GM12878 (cell line): ENCODE data around the gene ARVCF. TPM values are rescaled to one million over a fixed set of nuclear protein-coding genes. Genes with fewer than 3 reads are reported as not detected.
A peak's percentile ranks its signal among the peaks of the same experiment; 100 is the strongest.

ENCODE experiments used
- ATAC-seq: fragments of 200-7000 bp; cut with Tn5 transposase; 3 replicates; pipeline ENCODE4 v1.9.1; 2020; ENCODE audit warnings: mild to moderate bottlenecking, moderate library complexity
- Bru-seq: library from RNA; stranded (reverse); fragments of 400-500 nt; gene quantifications from one replicate; lab custom pipeline; 2021; lab: Mats Ljungman, UMichigan
- BruChase-seq, 2 experiments: library from RNA; stranded (reverse); fragments of 400-500 nt; gene quantifications; one replicate each; lab custom pipeline; 2021; lab: Mats Ljungman, UMichigan
- BruUV-seq: library from RNA; stranded (reverse); fragments of 400-500 nt; replicated peaks from 2 replicates; lab custom pipeline; 2021; lab: Mats Ljungman, UMichigan
- CTCF ChIA-PET: fragments of 300-600 bp; sonication (Branson Sonifier 250); formaldehyde crosslinking; extraction: SDS; loops from one replicate; lab custom pipeline; 2021; ENCODE audit warnings: inconsistent platforms; lab: Yijun Ruan, JAX
- POLR2A ChIA-PET: fragments of 350-600 bp; formaldehyde crosslinking; extraction: SDS; loops from one replicate; lab custom pipeline; 2021; ENCODE audit warnings: inconsistent platforms; lab: Charles Lee
- RAD21 ChIA-PET: fragments of 300-600 bp; sonication (Branson Sonifier 250); formaldehyde crosslinking; loops from one replicate; lab custom pipeline; 2023; ENCODE audit warnings: antibody characterized with exemption; ENCODE audit not compliant: unreplicated experiment; lab: Charles Lee
- SMC1A ChIA-PET: fragments of 300-600 bp; sonication (Branson Sonifier 250); formaldehyde crosslinking; loops from one replicate; lab custom pipeline; 2023; ENCODE audit not compliant: unreplicated experiment, uncharacterized antibody; lab: Charles Lee
- DNase-seq: peaks from one replicate; pipeline ENCODE4 v3.0.0-alpha.2; 2011; ENCODE audit warnings: low read depth, low spot score
- FAIRE-seq: peaks from 3 replicates; lab custom pipeline; 2011; peaks lifted over from hg19 to GRCh38; lab: Jason Lieb, UNC
- H2AFZ ChIP-seq: 2 replicates; pipeline ENCODE4 v1.6.0; 2011; ENCODE audit warnings: low read depth, low read length, control low read depth; ENCODE audit not compliant: control insufficient read depth
- H3K27ac ChIP-seq: 2 replicates; pipeline ENCODE4 v1.5.1; 2011; ENCODE audit warnings: control low read depth; ENCODE audit not compliant: control insufficient read depth, insufficient read depth
- H3K27me3 ChIP-seq, 2 experiments: replicated peaks in 1 of 2; 2 replicates each; pipeline versions ENCODE4 v1.6.0 to v1.6.1; 2011; ENCODE audit warnings: low read length in 1 of 2; ENCODE audit not compliant: control insufficient read depth in 2 of 2, insufficient read depth in 2 of 2
- H3K36me3 ChIP-seq, 2 experiments: 2 replicates each; pipeline ENCODE4 v1.5.1; 2011; ENCODE audit warnings: low read length in 1 of 2; ENCODE audit not compliant: control insufficient read depth in 2 of 2, insufficient read depth in 2 of 2
- H3K4me1 ChIP-seq: 2 replicates; pipeline ENCODE4 v1.6.1; 2011; ENCODE audit warnings: mild to moderate bottlenecking, low read length, moderate library complexity, mixed read lengths; ENCODE audit not compliant: control insufficient read depth, insufficient read depth
- H3K4me2 ChIP-seq: 2 replicates; pipeline ENCODE4 v1.6.0; 2011; ENCODE audit warnings: control low read depth; ENCODE audit not compliant: control insufficient read depth, insufficient read depth
- H3K4me3 ChIP-seq: fragments of 200-600 bp; sonication (generic); 2 replicates; pipeline ENCODE4 v1.5.1; 2016
- H3K79me2 ChIP-seq: 2 replicates; pipeline ENCODE4 v1.6.0; 2011; ENCODE audit warnings: low read length; ENCODE audit not compliant: control insufficient read depth, insufficient read depth
- H3K9ac ChIP-seq: 2 replicates; pipeline ENCODE4 v1.8.0; 2011; ENCODE audit warnings: low read length, control low read depth, mixed read lengths; ENCODE audit not compliant: control insufficient read depth, insufficient read depth
- H3K9me3 ChIP-seq: replicated peaks from 3 replicates; pipeline ENCODE4 v1.5.1; 2011; ENCODE audit warnings: mild to moderate bottlenecking, low read length; ENCODE audit not compliant: control insufficient read depth, insufficient read depth
- H4K20me1 ChIP-seq: 2 replicates; pipeline ENCODE4 v1.6.0; 2011; ENCODE audit not compliant: control insufficient read depth, insufficient read depth
- CHD1 ChIP-seq: IDR thresholded peaks from 2 replicates; pipeline ENCODE4 v1.6.1; 2012; ENCODE audit warnings: low read depth, low read length, improper control_type of control experiment
- CHD2 ChIP-seq: IDR thresholded peaks from 2 replicates; pipeline ENCODE4 v1.6.1; 2011; ENCODE audit warnings: low read depth, low read length, improper control_type of control experiment, borderline replicate concordance
- CREM ChIP-seq: IDR thresholded peaks from 2 replicates; pipeline ENCODE4 v1.6.1; 2014; ENCODE audit warnings: antibody characterized with exemption, low read depth
- DPF2 ChIP-seq: fragments of 450-650 bp; IDR thresholded peaks from 2 replicates; pipeline ENCODE4 v1.6.1; 2017; ENCODE audit warnings: mild to moderate bottlenecking
- EGR1 ChIP-seq, 2 experiments: IDR thresholded peaks; 1 replicate in 1 of 2; 2 replicates in 1 of 2; pipeline ENCODE4 v1.6.1; 2011 to 2012; ENCODE audit warnings: low read depth in 2 of 2, low read length in 2 of 2, borderline replicate concordance in 1 of 2, mild to moderate bottlenecking in 1 of 2, moderate library complexity in 1 of 2
- EZH2 ChIP-seq: IDR thresholded peaks from 2 replicates; pipeline ENCODE4 v1.6.1; 2012; ENCODE audit warnings: low read depth, mild to moderate bottlenecking, control low read depth, inconsistent platforms, low read length, borderline replicate concordance; ENCODE audit not compliant: control insufficient read depth
- NRF1 ChIP-seq: conservative IDR thresholded peaks from 2 replicates; pipeline ENCODE4 v1.6.1; 2011; ENCODE audit warnings: mild to moderate bottlenecking, low read depth, low read length, improper control_type of control experiment
- PKNOX1 ChIP-seq: fragments of 450-650 bp; IDR thresholded peaks from 2 replicates; pipeline ENCODE4 v1.6.1; 2016; ENCODE audit warnings: mild to moderate bottlenecking
- RUNX3 ChIP-seq: IDR thresholded peaks from 2 replicates; pipeline ENCODE4 v1.6.1; 2012; ENCODE audit warnings: low read length, inconsistent platforms
- SMARCA5 ChIP-seq: fragments of 450-650 bp; IDR thresholded peaks from 2 replicates; pipeline ENCODE4 v1.6.1; 2017; ENCODE audit warnings: mild to moderate bottlenecking
- SPI1 ChIP-seq: IDR thresholded peaks from 2 replicates; pipeline ENCODE4 v1.6.1; 2011; ENCODE audit warnings: low read depth, mild to moderate bottlenecking, low read length, moderate library complexity, borderline replicate concordance; ENCODE audit not compliant: insufficient read depth
- TCF12 ChIP-seq: IDR thresholded peaks from 2 replicates; pipeline ENCODE4 v1.6.1; 2011; ENCODE audit warnings: low read depth, mild to moderate bottlenecking, low read length
- ZNF207 ChIP-seq: fragments of 450-650 bp; IDR thresholded peaks from 2 replicates; pipeline ENCODE4 v1.6.1; 2014; ENCODE audit warnings: antibody characterized with exemption, mild to moderate bottlenecking, borderline replicate concordance
- WGBS: methylation state at CpG from one replicate; pipeline ENCODE4 v1.1.6; 2016; ENCODE audit warnings: low lambda C conversion rate; ENCODE audit not compliant: insufficient replicate concordance, insufficient coverage; ENCODE audit errors: missing lambda C conversion rate; 5-methylcytosine and 5-hydroxymethylcytosine counted together
- in situ Hi-C: fragments of 300-500 bp; cut with MboI; formaldehyde crosslinking; loops from 9 replicates; pipeline ENCODE4 v1.14.3; 2018; ENCODE audit warnings: mixed read lengths
- intact Hi-C: fragments of 100-400 bp; cut with micrococcal nuclease; formaldehyde crosslinking; loops from one replicate; pipeline ENCODE4 v1.14.2; 2022; ENCODE audit not compliant: unreplicated experiment
- long read RNA-seq, 2 experiments: library from polyadenylated mRNA; unstranded; transcript quantifications; one replicate each; pipeline ENCODE4 v2.0.0, GENCODE V29; 2019 to 2020
- polyA minus RNA-seq, 3 experiments: library from RNA; depleted of rRNA, polyadenylated mRNA; stranded (reverse); fragments of >200 nt; gene quantifications; 2 replicates each; pipeline ENCODE4 v1.2.3, GENCODE V29; 2011
- polyA plus RNA-seq, 11 experiments: library from polyadenylated mRNA; depleted of rRNA in 4 of 11; unstranded in 6 of 11; stranded (reverse) in 5 of 11; fragments of >200 nt; fragmentation: Nextera tagmentation in 4 of 11; fragmentation: Illumina TruSeq in 1 of 11; extraction: Ambion mirVana in 4 of 11; extraction: Trizol in 1 of 11; gene quantifications; 1 replicate in 1 of 11; 2 replicates in 10 of 11; pipeline versions ENCODE4 v1.2.1 to v1.2.3, GENCODE V29; 2011 to 2016; ENCODE audit warnings: inconsistent platforms in 2 of 11, missing spikeins in 2 of 11, low read depth in 1 of 11
- total RNA-seq, 4 experiments: library from RNA; depleted of rRNA in 3 of 4; stranded (reverse); fragments of >200 nt in 3 of 4; fragmentation: Illumina TruSeq in 1 of 4; extraction: Trizol in 1 of 4; gene quantifications; 2 replicates each; pipeline versions ENCODE4 v1.2.1 to v1.2.3, GENCODE V29; 2013 to 2021
- TF ChIP-seq, protein P1 (sequence below): fragments of 450-650 bp; IDR thresholded peaks from 2 replicates; pipeline ENCODE4 v1.6.1; 2016; ENCODE audit warnings: mild to moderate bottlenecking

The ARVCF gene, protein sequence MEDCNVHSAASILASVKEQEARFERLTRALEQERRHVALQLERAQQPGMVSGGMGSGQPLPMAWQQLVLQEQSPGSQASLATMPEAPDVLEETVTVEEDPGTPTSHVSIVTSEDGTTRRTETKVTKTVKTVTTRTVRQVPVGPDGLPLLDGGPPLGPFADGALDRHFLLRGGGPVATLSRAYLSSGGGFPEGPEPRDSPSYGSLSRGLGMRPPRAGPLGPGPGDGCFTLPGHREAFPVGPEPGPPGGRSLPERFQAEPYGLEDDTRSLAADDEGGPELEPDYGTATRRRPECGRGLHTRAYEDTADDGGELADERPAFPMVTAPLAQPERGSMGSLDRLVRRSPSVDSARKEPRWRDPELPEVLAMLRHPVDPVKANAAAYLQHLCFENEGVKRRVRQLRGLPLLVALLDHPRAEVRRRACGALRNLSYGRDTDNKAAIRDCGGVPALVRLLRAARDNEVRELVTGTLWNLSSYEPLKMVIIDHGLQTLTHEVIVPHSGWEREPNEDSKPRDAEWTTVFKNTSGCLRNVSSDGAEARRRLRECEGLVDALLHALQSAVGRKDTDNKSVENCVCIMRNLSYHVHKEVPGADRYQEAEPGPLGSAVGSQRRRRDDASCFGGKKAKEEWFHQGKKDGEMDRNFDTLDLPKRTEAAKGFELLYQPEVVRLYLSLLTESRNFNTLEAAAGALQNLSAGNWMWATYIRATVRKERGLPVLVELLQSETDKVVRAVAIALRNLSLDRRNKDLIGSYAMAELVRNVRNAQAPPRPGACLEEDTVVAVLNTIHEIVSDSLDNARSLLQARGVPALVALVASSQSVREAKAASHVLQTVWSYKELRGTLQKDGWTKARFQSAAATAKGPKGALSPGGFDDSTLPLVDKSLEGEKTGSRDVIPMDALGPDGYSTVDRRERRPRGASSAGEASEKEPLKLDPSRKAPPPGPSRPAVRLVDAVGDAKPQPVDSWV
- 0.76 and 0.92 TPM in 2 replicates for total RNA-seq (2013; cell fraction: nucleolus; rRNA removed)
- total RNA-seq (2014; rRNA removed) (0.44 and 1.0 TPM in 2 replicates), total RNA-seq (2014; rRNA removed; fragmentation: Illumina TruSeq; extraction: Trizol) (0.13 and 0.32 TPM in 2 replicates), total RNA-seq (2021) (1.8 and 1.9 TPM in 2 replicates), polyA plus RNA-seq (2011; rRNA removed) (0.17 and 0.26 TPM in 2 replicates), polyA plus RNA-seq (2014; fragmentation: Illumina TruSeq; extraction: Trizol) (0.13 and 0.21 TPM in 2 replicates), polyA plus RNA-seq (2014; fragmentation: Nextera tagmentation; extraction: Ambion mirVana) (not detected), polyA plus RNA-seq (2014; rRNA removed) (1.00 and 2.6 TPM in 2 replicates), polyA plus RNA-seq (2016; fragmentation: Nextera tagmentation; extraction: Ambion mirVana) (1 to 10 TPM; 1.0 to 1.3 TPM), polyA minus RNA-seq (2011; rRNA and poly(A)+ RNA removed) (0.15 and 0.52 TPM in 2 replicates), Bru-seq, nascent RNA (percentile 23 among the genes with signal in this experiment), BruChase-seq, experiment 1, labeled RNA remaining after a 6-hour chase (percentile 20 among the genes with signal in this experiment), BruChase-seq, experiment 2, labeled RNA remaining after a 2-hour chase (percentile 25 among the genes with signal in this experiment)
- 0.13 TPM for polyA plus RNA-seq (2011; ENCODE audit: low read depth)
- polyA plus RNA-seq (2011; cell fraction: cytosol; rRNA removed): 0.22 and 0.60 TPM in 2 replicates
- 5.6 and 6.7 TPM in 2 replicates for polyA plus RNA-seq (2011; cell fraction: nucleus; rRNA removed)
- polyA plus RNA-seq (2012): 1.2 and 3.5 TPM in 2 replicates
- polyA minus RNA-seq (2011; cell fraction: cytosol; rRNA and poly(A)+ RNA removed): not detected in 2 replicates
- polyA minus RNA-seq (2011; cell fraction: nucleus; rRNA and poly(A)+ RNA removed): 2.0 and 2.1 TPM in 2 replicates
- long read RNA-seq, experiment 1: 0 reads
- long read RNA-seq, experiment 2: 0 reads

DNA sequence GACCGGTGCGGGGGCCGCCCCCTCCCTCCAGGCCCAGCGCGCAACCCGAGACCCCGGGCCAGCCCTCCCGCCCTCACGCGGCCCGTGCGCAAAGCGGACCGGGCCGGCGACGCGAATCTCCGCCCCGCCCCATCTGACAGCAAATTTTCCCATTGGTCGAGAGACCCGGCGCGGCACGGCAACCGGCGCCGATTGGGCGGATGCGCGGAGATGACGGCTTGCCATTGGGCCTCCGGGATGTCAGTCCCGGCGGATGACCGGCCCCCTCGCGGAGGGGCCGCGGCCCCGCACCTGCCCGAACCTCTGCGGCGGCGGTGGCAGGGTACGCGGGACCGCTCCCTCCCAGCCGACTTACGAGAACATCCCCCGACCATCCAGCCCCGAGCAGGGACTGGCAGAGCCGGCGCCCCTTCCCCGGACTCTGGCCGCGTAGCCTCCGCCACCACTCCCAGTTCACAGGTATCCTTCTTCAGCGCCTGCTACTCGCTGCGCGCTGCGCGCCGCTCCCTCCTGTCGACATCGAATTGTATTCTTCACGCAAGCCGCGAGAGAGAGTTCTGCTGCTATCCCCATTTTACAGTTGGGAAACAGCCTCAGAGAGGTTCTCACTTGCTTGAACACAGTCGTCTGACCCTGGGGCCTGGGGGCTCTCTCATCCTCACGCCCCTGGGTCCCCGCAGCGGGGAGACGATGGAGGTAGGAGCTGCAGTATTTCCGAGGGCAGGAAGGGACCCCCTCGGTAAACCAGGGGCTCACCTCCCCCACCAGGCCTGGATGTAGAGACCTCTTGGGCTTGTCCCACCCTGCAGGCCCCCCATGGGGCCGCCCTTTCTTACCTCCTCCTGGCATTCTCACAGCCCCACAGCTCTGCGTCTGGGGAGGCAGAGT, at the start of gene ARVCF:
Gene ARVCF, minus strand, starts transcription at position 90 of the 888 bp plus-strand sequence. CDS start 26,029 bp downstream, outside the sequence.
- Histone ChIP-seq H4K20me1 (no peaks in the 10 kb centered on the region), H3K27ac (no peak within 1 kb of the TSS), H3K4me3 (peak within 1 kb of the TSS; percentile 62; the same call in 1 of the 2 replicates), H2AFZ (peak within 1 kb of the TSS; percentile 82), H3K27me3 (peaks cover 8 to 12% of the 10 kb centered on the region in 2 experiments; a peak in 3 of 4 replicates), H3K9ac (no peak within 1 kb of the TSS), H3K4me2 (peak within 1 kb of the TSS; percentile 95), H3K4me1 (no peaks in the 10 kb centered on the region; the same call in 1 of the 2 replicates), H3K36me3 (no peaks in the 10 kb centered on the region), H3K9me3 (no peaks in the 10 kb centered on the region), H3K79me2 (peaks cover 10% of the 10 kb centered on the region)
- DNase-seq (no peak), ATAC-seq (peak; percentile 77), FAIRE-seq (peak; percentile 56)
- BruUV-seq: no TSS peak
- CTCF ChIA-PET: no interaction called here
- 3% methylated on average over 68 of the region's 79 CpGs for WGBS
- intact Hi-C loops: no loop called here
- POLR2A ChIA-PET: no interaction called here
- SMC1A ChIA-PET: no interaction called here
- RAD21 ChIA-PET: no interaction called here
- in situ Hi-C loops: no loop called here
- TF ChIP-seq EZH2 (no peak), EGR1 (IDR thresholded peaks at IDR 0.05; ENCODE audit: borderline replicate concordance in 1 of 2, low read depth in 2 of 2, low read length in 2 of 2) (no peak), SMARCA5 (0 out of 2 replicates have a peak, but pooled peaks have one; percentile 21), NRF1 (no peak), SPI1 (no peak), CREM (peak; percentile 37; the same call in 1 of the 2 replicates), ZNF207 (no peak), CHD2 (peak; percentile 93), PKNOX1 (peak; percentile 99), CHD1 (no peak), RUNX3 (no peak), DPF2 (peak; percentile 99), TCF12 (no peak)
- TF ChIP-seq, protein P1, sequence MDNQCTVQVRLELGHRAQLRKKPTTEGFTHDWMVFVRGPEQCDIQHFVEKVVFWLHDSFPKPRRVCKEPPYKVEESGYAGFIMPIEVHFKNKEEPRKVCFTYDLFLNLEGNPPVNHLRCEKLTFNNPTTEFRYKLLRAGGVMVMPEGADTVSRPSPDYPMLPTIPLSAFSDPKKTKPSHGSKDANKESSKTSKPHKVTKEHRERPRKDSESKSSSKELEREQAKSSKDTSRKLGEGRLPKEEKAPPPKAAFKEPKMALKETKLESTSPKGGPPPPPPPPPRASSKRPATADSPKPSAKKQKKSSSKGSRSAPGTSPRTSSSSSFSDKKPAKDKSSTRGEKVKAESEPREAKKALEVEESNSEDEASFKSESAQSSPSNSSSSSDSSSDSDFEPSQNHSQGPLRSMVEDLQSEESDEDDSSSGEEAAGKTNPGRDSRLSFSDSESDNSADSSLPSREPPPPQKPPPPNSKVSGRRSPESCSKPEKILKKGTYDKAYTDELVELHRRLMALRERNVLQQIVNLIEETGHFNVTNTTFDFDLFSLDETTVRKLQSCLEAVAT: no peak
